Measurements from ENCODE around the gene CLPX.

The CLPX gene

DNA sequence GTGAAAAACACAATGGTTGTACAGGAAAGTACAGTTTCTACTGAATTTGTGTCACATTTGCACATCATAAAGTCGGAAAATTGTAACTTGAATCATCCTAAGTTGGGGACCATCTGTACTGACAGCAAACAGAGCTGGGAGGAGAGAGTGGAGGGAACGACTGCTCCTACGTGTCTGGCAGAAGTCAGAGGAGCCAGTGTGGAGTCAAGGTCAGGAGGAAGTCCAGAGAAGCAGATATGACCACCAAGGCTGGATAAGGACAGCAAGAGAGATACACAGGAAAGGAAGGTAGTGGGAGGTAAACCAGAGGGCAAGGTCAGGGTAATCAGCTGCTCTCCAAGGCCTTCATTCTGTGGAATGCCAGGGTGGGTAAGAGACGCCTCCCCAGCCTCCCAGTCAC is 28.9 kb upstream of the CLPX start:
- H3K4me3 Mint-ChIP-seq = no peak overlapping the region
- peaks cover 10% of the 10 kb centered on the region for H3K4me1 Mint-ChIP-seq
- no peak for ATAC-seq (replicated peaks; ENCODE audit: extremely low read depth, poor library complexity, severe bottlenecking)
- no peak for DNase-seq (ENCODE audit: low spot score in 2 of 2)
- no peaks in the 10 kb centered on the region for H3K9me3 Mint-ChIP-seq
- no peaks in the 10 kb centered on the region for H3K36me3 Mint-ChIP-seq (ENCODE audit: insufficient read depth)
- no peaks in the 10 kb centered on the region for H3K27me3 Mint-ChIP-seq
- H3K27ac Mint-ChIP-seq (ENCODE audit: low read depth) = peak overlapping the region; percentile 19

- DNase-seq (ENCODE audit: low spot score in 2 of 2) = no peak
- Mint-ChIP-seq H3K36me3 (ENCODE audit: insufficient read depth) (no peaks in the 10 kb centered on the region), H3K4me1 (peaks cover 8% of the 10 kb centered on the region), H3K9me3 (no peaks in the 10 kb centered on the region), H3K27me3 (no peaks in the 10 kb centered on the region), H3K27ac (ENCODE audit: low read depth) (no peak overlapping the region), H3K4me3 (no peak overlapping the region)
- no peak for ATAC-seq (replicated peaks; ENCODE audit: extremely low read depth, poor library complexity, severe bottlenecking)
Measured at GRCh38 chr15:65213241-65213640, 28.1 kb upstream of the CLPX start.

GRCh38 chr15:65212097-65212496 is 27.0 kb upstream of the CLPX start:
- ATAC-seq (replicated peaks; ENCODE audit: extremely low read depth, poor library complexity, severe bottlenecking) (no peak), DNase-seq (ENCODE audit: low spot score in 2 of 2) (no peak)
- Mint-ChIP-seq H3K4me3 (no peak overlapping the region), H3K27me3 (peaks cover 6% of the 10 kb centered on the region), H3K9me3 (no peaks in the 10 kb centered on the region), H3K36me3 (ENCODE audit: insufficient read depth) (no peaks in the 10 kb centered on the region), H3K27ac (ENCODE audit: low read depth) (no peak overlapping the region), H3K4me1 (no peaks in the 10 kb centered on the region)

DNA sequence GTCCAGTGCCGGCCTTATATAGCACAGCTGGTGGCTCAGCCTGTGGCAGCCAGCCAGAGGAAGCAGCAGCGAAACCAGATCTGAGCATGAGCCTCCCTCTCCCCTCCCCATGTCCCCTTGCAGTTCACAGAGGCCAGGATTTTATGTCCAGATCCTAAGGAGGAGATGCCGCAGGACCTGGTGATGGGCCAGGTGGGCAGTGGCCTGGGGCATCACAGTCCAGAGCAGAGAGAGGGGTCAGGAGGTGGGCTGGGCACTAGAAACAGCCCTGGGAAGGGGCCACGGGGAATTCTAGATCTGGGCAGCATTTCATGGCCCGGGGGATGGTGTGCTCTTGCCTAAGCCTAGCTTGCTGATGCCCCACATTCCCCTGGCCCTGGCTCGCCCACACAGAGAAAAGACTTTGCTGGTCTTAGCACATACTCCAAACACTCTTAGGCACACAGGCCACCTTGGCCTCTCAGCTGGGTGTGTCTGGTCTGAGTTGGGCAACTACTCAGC is 26.4 kb upstream of the CLPX start:
- Mint-ChIP-seq H3K9me3 (no peaks in the 10 kb centered on the region), H3K4me3 (no peak overlapping the region), H3K27ac (ENCODE audit: low read depth) (no peak overlapping the region), H3K4me1 (no peaks in the 10 kb centered on the region), H3K36me3 (ENCODE audit: insufficient read depth) (no peaks in the 10 kb centered on the region), H3K27me3 (peaks cover 9% of the 10 kb centered on the region)
- ATAC-seq (replicated peaks; ENCODE audit: extremely low read depth, poor library complexity, severe bottlenecking) (no peak), DNase-seq (ENCODE audit: low spot score in 2 of 2) (no peak)

DNA sequence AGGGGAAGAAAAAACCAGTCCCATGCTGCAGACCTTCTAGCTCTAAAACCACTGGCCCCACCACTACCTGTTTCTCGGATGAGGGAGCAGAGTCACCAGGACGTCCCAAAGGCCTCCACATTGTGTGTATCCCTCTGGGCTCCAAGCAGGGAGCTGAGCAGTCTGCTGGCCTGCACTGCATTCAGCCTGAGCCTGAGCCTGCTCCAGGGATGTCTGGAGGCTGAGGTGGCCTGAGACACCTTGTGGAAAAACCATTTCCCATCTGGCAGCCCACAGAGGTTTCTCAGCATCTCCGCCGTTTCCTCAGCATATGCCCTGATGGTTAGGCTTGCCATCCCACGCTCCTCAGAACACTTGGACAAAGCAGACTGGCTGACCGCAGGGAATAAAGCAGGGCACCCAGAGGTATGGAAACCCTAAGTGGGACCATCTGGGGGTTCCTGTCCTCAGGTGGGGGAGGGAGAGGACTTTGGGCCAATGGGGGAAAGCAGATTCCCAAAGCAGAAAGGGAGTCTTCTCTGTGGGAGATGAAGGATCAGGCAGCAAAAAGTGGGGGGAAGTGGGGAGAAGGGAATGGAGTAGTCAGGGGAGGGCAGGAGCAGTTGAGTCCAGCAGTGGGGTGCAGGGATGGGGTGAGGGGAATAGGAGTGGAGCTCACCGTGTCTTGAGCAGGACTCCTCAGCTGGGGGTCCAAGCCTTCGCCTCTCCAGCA is 25.8 kb upstream of the CLPX start, which contains the start of gene CILP:
Gene CILP (minus strand): TSS at position 704 of the 712 bp plus-strand sequence. CDS start 1,718 bp downstream, outside the sequence.
- Mint-ChIP-seq H3K9me3 (no peaks in the 10 kb centered on the region), H3K27ac (ENCODE audit: low read depth) (no peak within 1 kb of the TSS), H3K4me1 (no peaks in the 10 kb centered on the region), H3K4me3 (no peak within 1 kb of the TSS), H3K27me3 (peaks cover 9% of the 10 kb centered on the region), H3K36me3 (ENCODE audit: insufficient read depth) (no peaks in the 10 kb centered on the region)
- no peak for ATAC-seq (replicated peaks; ENCODE audit: extremely low read depth, poor library complexity, severe bottlenecking)
- no peak for DNase-seq (ENCODE audit: low spot score in 2 of 2)

DNA sequence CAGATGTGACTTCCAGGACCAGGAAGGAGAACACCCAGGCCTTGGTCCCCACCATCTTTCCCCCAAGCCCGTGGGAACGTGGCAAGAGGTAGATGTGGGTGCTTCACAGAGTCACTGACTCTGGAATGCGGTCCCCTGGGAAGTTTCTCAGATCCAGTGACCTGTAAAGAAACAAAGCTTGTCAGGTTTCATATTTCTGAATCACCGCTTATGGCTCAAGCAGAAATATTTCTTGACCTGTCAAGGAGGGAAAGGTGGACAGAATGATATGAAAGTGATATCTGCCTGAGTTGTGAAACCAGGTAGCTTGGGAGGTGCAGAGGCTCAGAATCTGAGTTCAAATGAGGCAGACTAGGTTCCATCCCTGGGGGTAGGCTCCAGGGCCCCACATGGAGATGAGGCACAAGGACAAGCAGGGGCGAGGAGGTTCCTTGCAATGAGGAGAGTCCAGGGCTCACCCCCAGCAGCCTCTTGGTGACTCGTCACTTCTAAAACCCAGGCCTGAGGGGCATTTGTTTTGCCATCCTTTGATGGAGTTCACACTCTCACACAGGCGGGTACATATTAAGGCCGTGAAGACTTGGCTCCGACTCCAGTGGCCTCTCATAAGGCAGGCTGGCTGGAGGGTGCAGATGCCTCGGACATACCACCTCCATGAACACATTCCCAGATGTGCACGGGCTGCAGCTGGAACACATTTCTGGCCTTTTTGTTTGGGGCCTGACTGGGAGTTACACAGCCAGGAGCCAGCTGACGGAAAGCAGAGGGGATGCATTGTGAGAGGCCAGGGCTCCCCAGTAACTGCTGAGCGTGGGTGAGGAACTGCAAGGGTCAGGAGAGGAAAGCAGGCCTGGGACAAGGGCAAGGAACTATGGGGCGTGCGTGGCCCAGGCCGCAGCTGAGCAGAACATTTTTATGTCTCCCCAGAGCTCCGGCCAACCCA is 24.8 kb upstream of the CLPX start:
- Mint-ChIP-seq H3K36me3 (ENCODE audit: insufficient read depth) (no peaks in the 10 kb centered on the region), H3K27me3 (peaks cover 9% of the 10 kb centered on the region), H3K4me1 (no peaks in the 10 kb centered on the region), H3K27ac (ENCODE audit: low read depth) (no peak overlapping the region), H3K4me3 (no peak overlapping the region), H3K9me3 (no peaks in the 10 kb centered on the region)
- ATAC-seq (replicated peaks; ENCODE audit: extremely low read depth, poor library complexity, severe bottlenecking) (no peak), DNase-seq (ENCODE audit: low spot score in 2 of 2) (no peak)

DNA sequence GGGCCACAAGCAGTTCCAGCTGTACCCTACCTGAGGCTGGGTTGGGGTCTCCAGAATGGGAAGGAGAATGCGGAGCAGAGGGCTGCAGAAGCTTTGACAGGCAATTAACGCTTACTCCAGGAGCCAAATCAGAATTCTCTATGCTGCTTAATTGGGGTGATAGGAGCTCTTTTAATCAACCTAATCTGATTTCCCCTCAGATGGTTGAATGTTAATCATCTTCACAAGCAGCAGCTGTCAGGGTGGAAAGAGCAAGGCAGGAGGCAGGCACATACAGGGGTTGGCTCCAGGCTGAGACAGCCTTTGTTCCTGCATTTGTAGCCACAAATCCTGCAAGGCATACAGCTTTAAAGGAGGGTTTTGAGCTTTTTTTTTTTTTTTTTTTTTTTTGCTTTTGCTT is 23.5 kb upstream of the CLPX start:
- no peaks in the 10 kb centered on the region for H3K36me3 Mint-ChIP-seq (ENCODE audit: insufficient read depth)
- no peak overlapping the region for H3K27ac Mint-ChIP-seq (ENCODE audit: low read depth)
- DNase-seq (ENCODE audit: low spot score in 2 of 2) (no peak), ATAC-seq (replicated peaks; ENCODE audit: extremely low read depth, poor library complexity, severe bottlenecking) (no peak)
- H3K9me3 Mint-ChIP-seq = no peaks in the 10 kb centered on the region
- H3K4me3 Mint-ChIP-seq = no peak overlapping the region
- H3K4me1 Mint-ChIP-seq = no peaks in the 10 kb centered on the region
- H3K27me3 Mint-ChIP-seq = peaks cover 9% of the 10 kb centered on the region

GRCh38 chr15:65207280-65207840 is 22.2 kb upstream of the CLPX start:
- Mint-ChIP-seq H3K27me3 (peaks cover 9% of the 10 kb centered on the region), H3K4me1 (no peaks in the 10 kb centered on the region), H3K9me3 (no peaks in the 10 kb centered on the region), H3K27ac (ENCODE audit: low read depth) (no peak overlapping the region), H3K4me3 (no peak overlapping the region), H3K36me3 (ENCODE audit: insufficient read depth) (no peaks in the 10 kb centered on the region)
- no peak for ATAC-seq (replicated peaks; ENCODE audit: extremely low read depth, poor library complexity, severe bottlenecking)
- no peak for DNase-seq (ENCODE audit: low spot score in 2 of 2)

DNA sequence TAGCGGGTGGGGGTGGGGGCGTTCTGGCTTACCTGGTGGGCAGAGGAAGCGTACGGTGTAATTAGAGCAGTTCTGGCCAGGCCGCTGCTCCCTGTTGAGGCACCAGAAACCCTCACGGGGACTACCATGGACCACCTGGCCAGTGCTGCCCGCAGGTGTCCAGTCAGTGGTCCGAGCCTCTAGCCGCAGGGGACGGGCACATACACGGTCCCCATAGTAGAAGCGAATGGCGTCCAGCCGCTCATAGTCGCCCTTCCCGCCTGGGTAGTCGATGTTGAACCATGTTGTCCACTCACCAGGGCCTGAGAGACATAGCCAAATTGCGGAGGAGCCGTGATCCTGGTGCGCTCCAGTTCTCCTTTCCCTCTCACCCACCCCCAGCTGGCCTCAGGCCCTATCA is 21.6 kb upstream of the CLPX start:
- Mint-ChIP-seq H3K36me3 (ENCODE audit: insufficient read depth) (no peaks in the 10 kb centered on the region), H3K27ac (ENCODE audit: low read depth) (no peak overlapping the region), H3K4me1 (no peaks in the 10 kb centered on the region), H3K4me3 (no peak overlapping the region), H3K9me3 (no peaks in the 10 kb centered on the region), H3K27me3 (peaks cover 9% of the 10 kb centered on the region)
- DNase-seq (ENCODE audit: low spot score in 2 of 2) (no peak), ATAC-seq (replicated peaks; ENCODE audit: extremely low read depth, poor library complexity, severe bottlenecking) (no peak)

GRCh38 chr15:65204931-65205660 is 20.0 kb upstream of the CLPX start:
- H3K4me3 Mint-ChIP-seq = no peak overlapping the region
- no peaks in the 10 kb centered on the region for H3K9me3 Mint-ChIP-seq
- no peaks in the 10 kb centered on the region for H3K4me1 Mint-ChIP-seq
- H3K27ac Mint-ChIP-seq (ENCODE audit: low read depth) = no peak overlapping the region
- no peak for DNase-seq (ENCODE audit: low spot score in 2 of 2)
- H3K27me3 Mint-ChIP-seq = peaks cover 9% of the 10 kb centered on the region
- H3K36me3 Mint-ChIP-seq (ENCODE audit: insufficient read depth) = no peaks in the 10 kb centered on the region
- ATAC-seq (replicated peaks; ENCODE audit: extremely low read depth, poor library complexity, severe bottlenecking) = no peak

DNA sequence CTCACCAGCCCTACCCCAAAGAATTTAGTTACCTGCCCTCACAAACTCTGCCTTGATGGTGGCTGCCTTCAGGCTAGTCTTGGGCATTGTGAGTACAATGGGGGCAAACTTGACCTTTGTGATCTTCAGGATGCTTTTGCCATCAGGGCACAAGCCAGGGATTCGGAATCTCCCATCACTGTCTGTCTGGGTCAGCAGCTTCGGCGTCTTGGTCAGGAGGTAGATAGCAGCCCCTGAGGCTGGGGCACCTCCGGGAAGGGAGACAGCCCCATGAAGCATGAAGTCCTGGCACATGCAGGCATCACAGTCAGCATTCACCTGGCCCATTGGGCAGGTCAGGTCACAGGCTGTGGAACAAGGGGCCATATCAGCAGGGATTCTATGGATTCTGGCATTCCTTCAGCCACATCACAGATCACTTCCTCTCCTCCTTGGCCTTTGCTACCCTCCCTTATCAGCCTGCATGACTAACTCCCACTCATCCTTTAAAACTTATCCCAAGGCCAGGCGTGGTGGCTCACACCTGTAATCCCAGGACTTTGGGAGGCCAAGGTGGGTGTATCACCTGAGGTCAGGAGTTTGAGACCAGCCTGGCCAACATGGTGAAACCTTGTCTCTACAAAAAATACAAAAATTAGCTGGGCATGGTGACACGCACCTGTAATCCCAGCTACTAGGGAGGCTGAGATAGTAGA is 19.2 kb upstream of the CLPX start:
- no peak overlapping the region for H3K27ac Mint-ChIP-seq (ENCODE audit: low read depth)
- DNase-seq (ENCODE audit: low spot score in 2 of 2) (no peak), ATAC-seq (replicated peaks; ENCODE audit: extremely low read depth, poor library complexity, severe bottlenecking) (no peak)
- H3K4me3 Mint-ChIP-seq = no peak overlapping the region
- H3K36me3 Mint-ChIP-seq (ENCODE audit: insufficient read depth) = no peaks in the 10 kb centered on the region
- H3K9me3 Mint-ChIP-seq = no peaks in the 10 kb centered on the region
- H3K4me1 Mint-ChIP-seq = no peaks in the 10 kb centered on the region
- H3K27me3 Mint-ChIP-seq = peaks cover 9% of the 10 kb centered on the region

DNA sequence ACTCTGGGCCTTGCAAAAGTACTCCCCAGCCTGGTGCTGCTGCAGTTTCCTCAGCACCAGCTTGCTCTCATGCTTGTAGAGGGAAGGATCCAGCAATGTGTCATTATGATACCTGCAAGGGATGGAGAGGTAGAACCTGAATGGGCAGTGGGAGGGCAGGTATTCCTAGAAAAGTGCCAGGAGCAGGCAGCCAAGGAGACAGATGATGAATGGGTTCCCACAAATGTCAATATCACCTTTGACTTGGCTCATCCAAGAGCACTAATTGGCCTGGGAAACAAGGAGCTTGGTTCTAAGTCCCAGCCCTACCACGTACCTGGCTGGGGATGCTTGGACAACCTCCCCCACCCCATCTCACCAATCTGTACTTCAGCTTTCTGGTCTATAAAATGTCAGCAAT is 16.8 kb upstream of the CLPX start:
- H3K27ac Mint-ChIP-seq (ENCODE audit: low read depth) = no peak overlapping the region
- DNase-seq (ENCODE audit: low spot score in 2 of 2) (no peak), ATAC-seq (replicated peaks; ENCODE audit: extremely low read depth, poor library complexity, severe bottlenecking) (no peak)
- H3K36me3 Mint-ChIP-seq (ENCODE audit: insufficient read depth) = no peaks in the 10 kb centered on the region
- H3K4me3 Mint-ChIP-seq = no peak overlapping the region
- H3K4me1 Mint-ChIP-seq = no peaks in the 10 kb centered on the region
- no peaks in the 10 kb centered on the region for H3K9me3 Mint-ChIP-seq
- H3K27me3 Mint-ChIP-seq = peaks cover 2% of the 10 kb centered on the region

Data from central memory CD8-positive, alpha-beta T cell (primary cell).